Fibroblast of lung (primary cell): ENCODE results near the gene MRPL58.

Experiments used
- EZH2 ChIP-seq: IDR thresholded peaks from 2 replicates; pipeline ENCODE4 v1.5.1; 2012; ENCODE audit warnings: low read length, control low read depth, mild to moderate bottlenecking; ENCODE audit errors: missing control alignments
- TF ChIP-seq, protein P1 (sequence below), 2 donors: IDR thresholded peaks in 1 of 2; conservative IDR thresholded peaks in 1 of 2; 1 replicate in 1 of 2; 2 replicates in 1 of 2; pipeline ENCODE4 v1.5.1; 2011 to 2012; ENCODE audit warnings: low read length in 2 of 2, control low read depth in 1 of 2, inconsistent platforms in 1 of 2, low read depth in 1 of 2, mild to moderate bottlenecking in 1 of 2

DNA sequence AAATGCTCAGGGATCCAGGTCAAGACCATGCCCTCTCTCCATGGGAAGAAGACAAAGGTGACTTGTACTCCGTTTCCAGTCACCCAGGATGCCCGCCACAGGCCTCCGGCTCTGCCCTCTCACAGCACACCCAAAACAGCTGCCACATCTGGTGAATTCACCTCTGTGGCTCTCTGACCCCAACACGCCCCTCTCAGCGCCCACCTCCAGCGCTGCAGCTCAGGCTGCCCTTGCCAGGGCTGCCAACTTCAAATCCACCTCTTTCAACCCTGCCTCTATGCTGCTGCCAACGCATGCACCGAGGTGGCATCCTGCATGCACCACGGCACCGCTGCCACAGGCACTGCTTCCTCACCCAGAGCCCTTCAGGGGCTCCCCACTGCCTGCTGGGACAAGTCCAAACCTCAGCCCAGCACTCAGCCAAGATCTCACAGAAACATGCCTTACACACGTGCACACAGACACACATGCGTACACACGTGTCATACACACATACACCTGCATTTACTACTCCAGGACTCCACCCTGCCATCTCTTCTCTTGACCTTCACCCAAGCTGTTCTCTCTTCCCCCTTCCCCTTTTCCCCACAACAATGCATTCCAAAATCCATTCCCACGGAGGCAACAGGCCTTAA is 47.4 kb upstream of the MRPL58 start:
- TF ChIP-seq EZH2: no peak
- TF ChIP-seq, protein P1, sequence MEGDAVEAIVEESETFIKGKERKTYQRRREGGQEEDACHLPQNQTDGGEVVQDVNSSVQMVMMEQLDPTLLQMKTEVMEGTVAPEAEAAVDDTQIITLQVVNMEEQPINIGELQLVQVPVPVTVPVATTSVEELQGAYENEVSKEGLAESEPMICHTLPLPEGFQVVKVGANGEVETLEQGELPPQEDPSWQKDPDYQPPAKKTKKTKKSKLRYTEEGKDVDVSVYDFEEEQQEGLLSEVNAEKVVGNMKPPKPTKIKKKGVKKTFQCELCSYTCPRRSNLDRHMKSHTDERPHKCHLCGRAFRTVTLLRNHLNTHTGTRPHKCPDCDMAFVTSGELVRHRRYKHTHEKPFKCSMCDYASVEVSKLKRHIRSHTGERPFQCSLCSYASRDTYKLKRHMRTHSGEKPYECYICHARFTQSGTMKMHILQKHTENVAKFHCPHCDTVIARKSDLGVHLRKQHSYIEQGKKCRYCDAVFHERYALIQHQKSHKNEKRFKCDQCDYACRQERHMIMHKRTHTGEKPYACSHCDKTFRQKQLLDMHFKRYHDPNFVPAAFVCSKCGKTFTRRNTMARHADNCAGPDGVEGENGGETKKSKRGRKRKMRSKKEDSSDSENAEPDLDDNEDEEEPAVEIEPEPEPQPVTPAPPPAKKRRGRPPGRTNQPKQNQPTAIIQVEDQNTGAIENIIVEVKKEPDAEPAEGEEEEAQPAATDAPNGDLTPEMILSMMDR (conservative IDR thresholded peaks at IDR 0.05 in 1 of 2, IDR thresholded peaks at IDR 0.05 in 1 of 2; ENCODE audit: low read depth in 1 of 2, low read length in 2 of 2): no peak
